ENCODE results near the gene CDC6. TPM values are rescaled to one million over a fixed set of nuclear protein-coding genes. Genes with fewer than 3 reads are reported as not detected.
A peak's percentile ranks its signal among the peaks of the same experiment; 100 is the strongest.

Gene CDC6
- total RNA-seq, 1 donor from 2014 or later, result 3.7 TPM

- DNase-seq (ENCODE audit: extremely low spot score in 2 of 2), result no peak
- Histone ChIP-seq H3K36me3 (no peaks in the 10 kb centered on the region), H3K9me3 (no peaks in the 10 kb centered on the region), H3K27ac (peak overlapping the region; percentile 96), H3K4me3 (no peak overlapping the region), H3K4me1 (peaks cover 100% of the 10 kb centered on the region), H3K27me3 (no peaks in the 10 kb centered on the region)
- TF ChIP-seq POLR2A (IDR thresholded peaks at IDR 0.05) (no peak), POLR2AphosphoS5 (IDR thresholded peaks at IDR 0.05; ENCODE audit: insufficient read depth in 1 of 2, low read depth in 1 of 2) (no peak)
- intact Hi-C loops (cut with DNase I), result no loop called here
Measured at GRCh38 chr17:40327735-40328385, 40.2 kb downstream of the CDC6 start.

- no peaks in the 10 kb centered on the region for H3K36me3 ChIP-seq
- H3K4me1 ChIP-seq, result peaks cover 100% of the 10 kb centered on the region
- H3K27me3 ChIP-seq, result no peaks in the 10 kb centered on the region
- TF ChIP-seq POLR2AphosphoS5 (IDR thresholded peaks at IDR 0.05; ENCODE audit: insufficient read depth in 1 of 2, low read depth in 1 of 2) (no peak), POLR2A (IDR thresholded peaks at IDR 0.05) (no peak), CTCF (IDR thresholded peaks at IDR 0.05) (no peak)
- peak overlapping the region; percentile 96 for H3K27ac ChIP-seq
- no peak for DNase-seq (ENCODE audit: extremely low spot score in 2 of 2)
- intact Hi-C loops (cut with DNase I), result no loop called here
- no peak overlapping the region for H3K4me3 ChIP-seq
- no peaks in the 10 kb centered on the region for H3K9me3 ChIP-seq
Measured at GRCh38 chr17:40328386-40328766, 40.7 kb downstream of the CDC6 start.

- Histone ChIP-seq H3K4me1 (peaks cover 100% of the 10 kb centered on the region), H3K27ac (peak overlapping the region; percentile 81), H3K36me3 (no peaks in the 10 kb centered on the region), H3K27me3 (no peaks in the 10 kb centered on the region), H3K9me3 (no peaks in the 10 kb centered on the region), H3K4me3 (no peak overlapping the region)
- intact Hi-C loops (cut with DNase I), result no loop called here
- no peak for DNase-seq (ENCODE audit: extremely low spot score in 2 of 2)
- TF ChIP-seq POLR2AphosphoS5 (IDR thresholded peaks at IDR 0.05; ENCODE audit: insufficient read depth in 1 of 2, low read depth in 1 of 2) (peak in 1 of 2 donors; percentile 10), POLR2A (IDR thresholded peaks at IDR 0.05) (no peak)
Measured at GRCh38 chr17:40329839-40330794, 42.4 kb downstream of the CDC6 start.

DNA sequence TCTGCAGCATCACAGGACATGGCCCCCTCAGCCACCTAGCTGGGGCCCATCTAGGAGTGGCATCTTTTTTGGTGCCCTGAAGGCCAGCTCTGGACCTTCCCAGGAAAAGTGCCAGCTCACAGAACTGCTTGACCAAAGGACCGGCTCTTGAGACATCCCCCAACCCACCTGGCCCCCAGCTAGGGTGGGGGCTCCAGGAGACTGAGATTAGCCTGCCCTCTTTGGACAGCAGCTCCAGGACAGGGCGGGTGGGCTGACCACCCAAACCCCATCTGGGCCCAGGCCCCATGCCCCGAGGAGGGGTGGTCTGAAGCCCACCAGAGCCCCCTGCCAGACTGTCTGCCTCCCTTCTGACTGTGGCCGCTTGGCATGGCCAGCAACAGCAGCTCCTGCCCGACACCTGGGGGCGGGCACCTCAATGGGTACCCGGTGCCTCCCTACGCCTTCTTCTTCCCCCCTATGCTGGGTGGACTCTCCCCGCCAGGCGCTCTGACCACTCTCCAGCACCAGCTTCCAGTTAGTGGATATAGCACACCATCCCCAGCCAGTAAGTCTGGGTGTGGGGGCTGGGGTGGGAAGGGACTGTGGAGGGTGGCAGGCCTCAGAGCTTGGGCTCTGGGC is 43.3 kb downstream of the CDC6 start:
- Histone ChIP-seq H3K4me1 (peaks cover 100% of the 10 kb centered on the region), H3K27ac (peak overlapping the region; percentile 81), H3K36me3 (no peaks in the 10 kb centered on the region), H3K9me3 (no peaks in the 10 kb centered on the region), H3K4me3 (no peak overlapping the region), H3K27me3 (no peaks in the 10 kb centered on the region)
- DNase-seq (ENCODE audit: extremely low spot score in 2 of 2), result no peak
- no peak for TF ChIP-seq CTCF (IDR thresholded peaks at IDR 0.05)
- TF ChIP-seq POLR2A (IDR thresholded peaks at IDR 0.05), result no peak
- TF ChIP-seq POLR2AphosphoS5 (IDR thresholded peaks at IDR 0.05; ENCODE audit: insufficient read depth in 1 of 2, low read depth in 1 of 2), result no peak
- intact Hi-C loops (cut with DNase I), result no loop called here

DNA sequence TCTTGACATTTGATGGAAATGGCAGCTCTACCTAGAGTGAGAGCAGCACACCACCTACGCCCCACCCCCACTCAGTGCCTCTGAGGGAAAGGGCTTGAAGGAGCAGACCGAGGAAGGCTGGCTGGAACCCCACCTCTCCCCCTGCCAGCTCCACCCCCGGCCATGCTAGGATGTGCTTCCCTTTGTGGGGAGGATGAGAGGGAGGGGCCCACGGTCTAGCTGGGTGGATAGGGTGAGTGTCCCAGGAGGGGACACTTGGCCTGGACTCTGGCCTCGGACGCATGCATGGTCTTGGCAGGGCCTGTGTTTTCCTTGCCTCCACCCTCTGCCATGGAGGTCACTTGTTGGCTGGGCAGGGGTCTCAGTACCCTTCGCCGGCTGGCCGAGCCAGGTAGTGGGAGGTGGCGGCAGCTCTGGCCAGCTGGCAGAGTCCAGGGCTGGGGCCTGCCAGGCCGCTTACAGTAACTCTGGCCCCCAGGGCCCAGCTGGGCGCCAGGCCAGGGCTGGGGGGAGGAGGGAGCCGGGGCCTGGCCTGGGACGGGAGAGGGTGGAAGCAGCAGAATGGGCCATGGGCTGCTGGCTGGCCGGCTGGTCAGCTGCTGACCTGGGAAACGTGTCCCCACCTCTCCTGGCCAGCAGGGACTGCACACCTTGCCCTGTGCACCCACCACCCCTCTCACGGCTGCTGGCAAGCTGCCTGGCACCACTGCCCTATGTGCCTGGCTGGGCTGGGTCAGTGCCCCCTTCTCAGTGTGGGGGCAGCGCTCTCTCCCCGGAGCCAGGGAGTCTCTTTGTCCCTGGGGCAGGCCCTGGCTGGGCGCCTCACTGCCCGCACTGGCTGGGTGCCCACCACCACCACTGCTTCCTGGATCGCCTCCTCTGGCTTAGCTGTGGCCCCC is 44.3 kb downstream of the CDC6 start:
- intact Hi-C loops (cut with DNase I), result no loop called here
- DNase-seq (ENCODE audit: extremely low spot score in 2 of 2), result no peak
- Histone ChIP-seq H3K4me1 (peaks cover 100% of the 10 kb centered on the region), H3K36me3 (no peaks in the 10 kb centered on the region), H3K4me3 (peak overlapping the region in 1 of 2 donors; percentile 28), H3K27ac (peak overlapping the region; percentile 81), H3K9me3 (no peaks in the 10 kb centered on the region), H3K27me3 (no peaks in the 10 kb centered on the region)
- no peak for TF ChIP-seq POLR2A (IDR thresholded peaks at IDR 0.05)
- TF ChIP-seq POLR2AphosphoS5 (IDR thresholded peaks at IDR 0.05; ENCODE audit: insufficient read depth in 1 of 2, low read depth in 1 of 2), result peak; percentile 54 to 94
- no peak for TF ChIP-seq CTCF (IDR thresholded peaks at IDR 0.05)
